Thymus (tissue), 14 donors: ENCODE results near the gene IL1RAP. TPM values are rescaled to one million over a fixed set of nuclear protein-coding genes. Genes with fewer than 3 reads are reported as not detected.
A peak's percentile ranks its signal among the peaks of the same experiment; 100 is the strongest.
"Not testable (repeated sequence)": the region's sequence is repeated elsewhere in the genome, so short reads cannot be mapped to it uniquely, and the experiment has no call there.

Experiments used
- DNase-seq, 9 donors: peaks; one replicate each; pipeline ENCODE4 v3.0.0-alpha.2; 2013; ENCODE audit warnings: low spot score in 9 of 9, low read depth in 6 of 9, missing footprints in 1 of 9
- H3K27ac ChIP-seq, 2 donors: one replicate each; pipeline ENCODE4 v1.5.1; 2013; ENCODE audit warnings: control low read depth in 1 of 2, low read depth in 1 of 2, low read length in 1 of 2, mild to moderate bottlenecking in 1 of 2, moderate library complexity in 1 of 2
- H3K27me3 ChIP-seq, 2 donors: one replicate each; pipeline ENCODE4 v1.5.1; 2013; ENCODE audit warnings: low read length in 1 of 2; ENCODE audit not compliant: control insufficient read depth in 2 of 2, insufficient read depth in 1 of 2
- H3K36me3 ChIP-seq, 2 donors: one replicate each; pipeline ENCODE4 v1.5.1; 2013; ENCODE audit warnings: low read length in 1 of 2, mild to moderate bottlenecking in 1 of 2, moderate library complexity in 1 of 2; ENCODE audit not compliant: control insufficient read depth in 2 of 2, insufficient read depth in 2 of 2
- H3K4me1 ChIP-seq, 2 donors: one replicate each; pipeline ENCODE4 v1.5.1; 2013; ENCODE audit warnings: low read length in 2 of 2; ENCODE audit not compliant: control insufficient read depth in 2 of 2, insufficient read depth in 2 of 2
- H3K4me3 ChIP-seq, 2 donors: one replicate each; pipeline ENCODE4 v1.5.1; 2013; ENCODE audit warnings: low read length in 2 of 2, control low read depth in 1 of 2, mild to moderate bottlenecking in 1 of 2
- H3K9me3 ChIP-seq, 2 donors: one replicate each; pipeline ENCODE4 v1.5.1; 2013; ENCODE audit warnings: low read length in 1 of 2, mild to moderate bottlenecking in 1 of 2; ENCODE audit not compliant: control insufficient read depth in 2 of 2, insufficient read depth in 1 of 2
- WGBS: extraction: QIAGEN DNeasy Blood & Tissue Kit; methylation state at CpG from one replicate; pipeline ENCODE4 v1.1.7; 2013; 5-methylcytosine and 5-hydroxymethylcytosine counted together
- long read RNA-seq, 10 donors: transcript quantifications; one replicate each; lab custom pipeline, GENCODE V29; 2026
- polyA plus RNA-seq: library from polyadenylated mRNA; stranded (reverse); fragments of 200-250 nt; gene quantifications from one replicate; pipeline ENCODE4 v1.2.3, GENCODE V29; 2013
- total RNA-seq: library from RNA; stranded (reverse); fragments of 120-200 nt; gene quantifications from one replicate; pipeline ENCODE4 v1.2.4, GENCODE V29; 2013
- donor health status: healthy.

IL1RAP gene, protein sequence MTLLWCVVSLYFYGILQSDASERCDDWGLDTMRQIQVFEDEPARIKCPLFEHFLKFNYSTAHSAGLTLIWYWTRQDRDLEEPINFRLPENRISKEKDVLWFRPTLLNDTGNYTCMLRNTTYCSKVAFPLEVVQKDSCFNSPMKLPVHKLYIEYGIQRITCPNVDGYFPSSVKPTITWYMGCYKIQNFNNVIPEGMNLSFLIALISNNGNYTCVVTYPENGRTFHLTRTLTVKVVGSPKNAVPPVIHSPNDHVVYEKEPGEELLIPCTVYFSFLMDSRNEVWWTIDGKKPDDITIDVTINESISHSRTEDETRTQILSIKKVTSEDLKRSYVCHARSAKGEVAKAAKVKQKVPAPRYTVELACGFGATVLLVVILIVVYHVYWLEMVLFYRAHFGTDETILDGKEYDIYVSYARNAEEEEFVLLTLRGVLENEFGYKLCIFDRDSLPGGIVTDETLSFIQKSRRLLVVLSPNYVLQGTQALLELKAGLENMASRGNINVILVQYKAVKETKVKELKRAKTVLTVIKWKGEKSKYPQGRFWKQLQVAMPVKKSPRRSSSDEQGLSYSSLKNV
- total RNA-seq (6.8 TPM), polyA plus RNA-seq (5.7 TPM)
- long read RNA-seq, donor 1 = 0 reads
- long read RNA-seq, donor 2 = 0 reads
- long read RNA-seq, donor 3 = 0 reads
- long read RNA-seq, donor 4, full-length matches to known transcripts = 1 of 1 reads
- long read RNA-seq, donor 4, partial matches to known transcripts = 0 of 1 reads
- long read RNA-seq, donor 4, other reads (novel, unspliced or antisense) = 0 of 1 reads
- long read RNA-seq, donor 5, full-length matches to known transcripts = 5 of 5 reads
- long read RNA-seq, donor 5, partial matches to known transcripts = 0 of 5 reads
- long read RNA-seq, donor 5, other reads (novel, unspliced or antisense) = 0 of 5 reads
- long read RNA-seq, donor 6, full-length matches to known transcripts = 1 of 1 reads
- long read RNA-seq, donor 6, partial matches to known transcripts = 0 of 1 reads
- long read RNA-seq, donor 6, other reads (novel, unspliced or antisense) = 0 of 1 reads
- long read RNA-seq, donor 7, full-length matches to known transcripts = 3 of 3 reads
- long read RNA-seq, donor 7, partial matches to known transcripts = 0 of 3 reads
- long read RNA-seq, donor 7, other reads (novel, unspliced or antisense) = 0 of 3 reads
- long read RNA-seq, donor 8 = 0 reads
- long read RNA-seq, donor 9 = 0 reads
- long read RNA-seq, donor 10 = 0 reads

DNA sequence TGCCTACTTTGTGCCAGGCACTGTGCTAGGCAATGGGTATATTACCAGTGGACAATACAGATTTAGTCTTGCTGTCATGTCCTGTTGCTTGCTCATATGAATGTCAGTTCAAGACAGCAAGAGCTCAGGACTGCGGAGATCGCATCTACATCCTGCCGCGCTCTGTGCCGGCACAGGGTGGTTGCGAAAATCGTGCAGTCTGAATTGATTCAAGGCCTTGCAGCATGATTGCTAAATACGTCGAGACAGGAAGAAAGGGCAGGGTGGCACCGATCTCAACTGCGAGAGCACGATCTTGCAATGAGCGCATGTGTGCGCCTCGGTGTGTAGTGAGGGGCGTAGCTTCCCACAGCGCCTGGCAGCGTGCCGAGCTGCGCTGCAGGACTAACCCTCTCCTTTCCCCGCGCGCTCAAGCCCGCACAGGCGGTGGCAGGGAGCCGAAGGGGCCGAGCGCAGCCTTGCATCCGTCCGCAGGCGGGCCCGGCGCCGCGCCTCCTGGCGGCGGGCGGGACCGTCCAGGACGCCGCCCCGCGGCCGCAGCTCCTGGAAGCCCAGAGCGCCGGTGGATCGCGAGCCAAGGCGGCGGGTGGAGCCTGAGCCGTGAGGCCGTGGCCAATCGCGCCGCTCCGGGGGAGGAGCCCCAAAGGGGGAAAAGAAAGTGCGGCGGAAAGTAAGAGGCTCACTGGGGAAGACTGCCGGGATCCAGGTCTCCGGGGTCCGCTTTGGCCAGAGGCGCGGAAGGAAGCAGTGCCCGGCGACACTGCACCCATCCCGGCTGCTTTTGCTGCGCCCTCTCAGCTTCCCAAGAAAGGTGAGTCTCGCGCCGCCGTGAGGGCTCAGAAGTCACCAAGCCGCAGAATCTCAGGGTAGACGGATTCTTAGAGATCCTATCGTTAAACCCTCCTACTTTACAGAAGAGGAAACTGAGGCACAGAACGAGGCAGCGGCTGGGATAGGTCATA, at the start of gene IL1RAP:
Gene IL1RAP (plus strand): TSS at position 677 of the 962 bp plus-strand sequence. CDS start 50,205 bp downstream, outside the sequence.
- WGBS = under 1% methylated on average over 76 of the region's 76 CpGs
- DNase-seq = peak; percentile 68 to 93 (median 82)
- no peaks in the 10 kb centered on the region for H3K36me3 ChIP-seq
- H3K4me3 ChIP-seq = peak within 1 kb of the TSS; percentile 57 to 81
- H3K27me3 ChIP-seq = peaks cover 0 to 2% of the 10 kb centered on the region in 2 donors
- H3K4me1 ChIP-seq = peaks cover 4 to 23% of the 10 kb centered on the region in 2 donors
- H3K9me3 ChIP-seq = no peaks in the 10 kb centered on the region
- H3K27ac ChIP-seq = peak within 1 kb of the TSS; percentile 22 to 83

DNA sequence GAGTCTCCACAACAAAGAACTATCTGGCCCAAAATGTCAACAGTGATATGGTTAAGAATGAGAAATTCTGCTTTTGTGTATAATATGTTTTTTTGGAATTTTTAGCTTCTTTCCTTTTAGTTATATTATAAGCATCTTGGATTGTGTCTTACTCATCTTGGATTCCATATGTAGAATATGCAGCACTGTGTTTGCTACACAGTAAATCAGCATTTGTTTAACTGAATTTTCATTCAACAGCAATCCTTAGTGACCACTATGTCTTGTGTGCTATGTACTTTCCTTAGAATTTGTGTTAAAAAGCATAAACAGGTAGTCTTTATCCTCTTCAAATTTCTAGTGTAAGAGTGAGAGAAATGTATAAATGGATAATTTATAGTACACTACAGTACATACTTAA, 46.0 kb upstream of the IL1RAP start:
- DNase-seq = no peak
- no peaks in the 10 kb centered on the region for H3K27me3 ChIP-seq
- no peak overlapping the region for H3K4me3 ChIP-seq
- no peaks in the 10 kb centered on the region for H3K36me3 ChIP-seq
- peaks cover 0 to 3% of the 10 kb centered on the region in 2 donors for H3K9me3 ChIP-seq
- no peak overlapping the region for H3K27ac ChIP-seq
- no peaks in the 10 kb centered on the region for H3K4me1 ChIP-seq

GRCh38 chr3:190473261-190473660, 40.6 kb upstream of the IL1RAP start:
- not testable (repeated sequence) for H3K4me3 ChIP-seq, H3K9me3 ChIP-seq, H3K27me3 ChIP-seq, H3K4me1 ChIP-seq, DNase-seq, H3K36me3 ChIP-seq, H3K27ac ChIP-seq
- 98% methylated on average over 25 of the region's 25 CpGs for WGBS

- WGBS = 96% methylated on average over 2 of the region's 2 CpGs
- Histone ChIP-seq H3K36me3 (no peaks in the 10 kb centered on the region), H3K9me3 (no peaks in the 10 kb centered on the region), H3K4me3 (no peak overlapping the region), H3K27ac (no peak overlapping the region), H3K27me3 (no peaks in the 10 kb centered on the region), H3K4me1 (no peaks in the 10 kb centered on the region)
- no peak for DNase-seq
These were observed 32.1 kb upstream of the IL1RAP start for GRCh38 chr3:190481779-190482178.

DNA sequence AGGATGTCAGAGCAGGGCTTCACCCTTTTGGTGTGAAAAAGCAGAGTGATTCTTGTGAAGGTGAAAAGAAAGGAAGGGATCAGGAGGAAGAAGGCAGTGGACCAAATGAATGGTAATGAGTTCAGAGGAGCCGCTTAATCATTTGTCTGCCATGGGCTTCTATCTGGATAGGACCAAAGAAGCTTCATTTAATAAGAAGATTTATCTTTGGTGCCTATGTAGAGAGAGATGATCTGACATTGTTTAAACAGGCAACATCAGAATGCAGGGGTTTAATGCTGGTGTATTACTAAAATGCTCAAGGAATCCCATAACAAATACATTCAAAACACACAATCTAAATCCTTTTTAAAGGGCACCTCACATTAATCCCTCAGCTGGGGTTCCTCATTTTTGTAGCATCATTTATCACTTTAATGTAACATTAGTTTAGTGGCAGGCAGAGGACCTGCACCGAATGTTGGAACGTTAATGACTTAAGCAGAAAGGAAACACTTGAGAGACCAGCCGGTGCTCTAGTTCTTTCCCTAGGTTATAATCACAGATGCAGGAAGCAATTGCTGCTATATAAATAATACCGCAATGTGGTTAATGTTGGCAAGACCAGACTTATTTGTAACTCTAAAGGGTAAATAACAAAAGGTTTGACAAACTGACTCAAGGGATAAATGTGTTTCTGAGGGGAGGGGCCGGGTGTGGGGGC, 27.9 kb upstream of the IL1RAP start:
- no peak overlapping the region for H3K27ac ChIP-seq
- H3K4me3 ChIP-seq = no peak overlapping the region
- H3K9me3 ChIP-seq = no peaks in the 10 kb centered on the region
- H3K4me1 ChIP-seq = no peaks in the 10 kb centered on the region
- WGBS = 15% methylated on average over 6 of the region's 6 CpGs
- DNase-seq = no peak
- no peaks in the 10 kb centered on the region for H3K27me3 ChIP-seq
- no peaks in the 10 kb centered on the region for H3K36me3 ChIP-seq

- Histone ChIP-seq H3K27ac (no peak overlapping the region), H3K27me3 (no peaks in the 10 kb centered on the region), H3K4me1 (no peaks in the 10 kb centered on the region), H3K9me3 (no peaks in the 10 kb centered on the region), H3K4me3 (no peak overlapping the region), H3K36me3 (no peaks in the 10 kb centered on the region)
- 8% methylated on average over 1 of the region's 1 CpG for WGBS
- no peak for DNase-seq
These were observed 27.4 kb upstream of the IL1RAP start for GRCh38 chr3:190486533-190486864.

GRCh38 chr3:190486908-190487607, 26.8 kb upstream of the IL1RAP start:
- Histone ChIP-seq H3K27me3 (no peaks in the 10 kb centered on the region), H3K9me3 (no peaks in the 10 kb centered on the region), H3K27ac (no peak overlapping the region), H3K4me1 (no peaks in the 10 kb centered on the region), H3K4me3 (no peak overlapping the region), H3K36me3 (no peaks in the 10 kb centered on the region)
- 90% methylated on average over 4 of the region's 4 CpGs for WGBS
- DNase-seq = no peak
